Peyer's patch (tissue), 4 donors: Measurements from ENCODE around the gene PSMC3IP. TPM values are rescaled to one million over a fixed set of nuclear protein-coding genes. Genes with fewer than 3 reads are reported as not detected.

Experiments
- DNase-seq, 3 donors: peaks; one replicate each; pipeline ENCODE4 v3.0.0-alpha.2; 2017 to 2019
- H3K27ac ChIP-seq, 4 donors: fragments of 200-600 bp; sonication (generic); one replicate each; pipeline ENCODE4 v1.5.1; 2016 to 2019
- H3K27me3 ChIP-seq, 2 donors: fragments of 200-600 bp; sonication (generic); one replicate each; pipeline ENCODE4 v1.5.1; 2019
- H3K36me3 ChIP-seq, 3 donors: fragments of 200-600 bp; sonication (generic); one replicate each; pipeline ENCODE4 v1.5.1; 2016 to 2019
- H3K4me1 ChIP-seq, 4 donors: fragments of 200-600 bp; sonication (generic); one replicate each; pipeline ENCODE4 v1.5.1; 2016 to 2019
- H3K4me3 ChIP-seq, 4 donors: fragments of 200-600 bp; sonication (generic); 1 replicate in 3 of 4; 2 replicates in 1 of 4; pipeline ENCODE4 v1.5.1; 2016 to 2019; ENCODE audit warnings: mild to moderate bottlenecking in 1 of 4
- H3K9me3 ChIP-seq, 4 donors: fragments of 200-600 bp; sonication (generic); one replicate each; pipeline ENCODE4 v1.5.1; 2016 to 2019; ENCODE audit warnings: mild to moderate bottlenecking in 1 of 4
- CTCF ChIP-seq, 6 experiments: fragments of 450-650 bp in 4 of 6; fragments of 200-600 bp in 2 of 6; sonication (generic) in 1 of 6; IDR thresholded peaks; one replicate each; pipeline ENCODE4 v1.5.1; 2017 to 2019; ENCODE audit warnings: antibody characterized with exemption in 6 of 6, mild to moderate bottlenecking in 3 of 6, moderate library complexity in 1 of 6
- POLR2A ChIP-seq, 2 donors: fragments of 450-650 bp; IDR thresholded peaks; one replicate each; pipeline ENCODE4 v1.5.1; 2017; ENCODE audit warnings: antibody characterized with exemption in 2 of 2, mild to moderate bottlenecking in 2 of 2, moderate library complexity in 2 of 2
- total RNA-seq, 4 donors: library from RNA; depleted of rRNA; stranded (reverse); fragments of >200 nt; gene quantifications; one replicate each; pipeline ENCODE4 v1.1.0, GENCODE V29; 2016

The PSMC3IP gene
- total RNA-seq, 4 donors from 2014 or later, result 1.2 to 1.5 TPM; not detected in 2

- no peak for DNase-seq
Measured at GRCh38 chr17:42525221-42525620, 52.3 kb downstream of the PSMC3IP start.

GRCh38 chr17:42522798-42523278 is 54.7 kb downstream of the PSMC3IP start:
- H3K4me1 ChIP-seq, result peaks cover 0 to 70% (median 17%) of the 10 kb centered on the region in 4 donors
- H3K27ac ChIP-seq, result peak overlapping the region; percentile 68 to 95 (median 86)
- H3K36me3 ChIP-seq, result peaks cover 0 to 15% (median 0%) of the 10 kb centered on the region in 3 donors
- no peak for TF ChIP-seq POLR2A (IDR thresholded peaks at IDR 0.05)
- no peak for TF ChIP-seq CTCF (IDR thresholded peaks at IDR 0.05)
- no peak for DNase-seq
- no peak overlapping the region for H3K4me3 ChIP-seq
- no peaks in the 10 kb centered on the region for H3K27me3 ChIP-seq
- no peaks in the 10 kb centered on the region for H3K9me3 ChIP-seq

More at GRCh38 chr17:42525221-42525620, 52.3 kb downstream of the PSMC3IP start:
- no peak for TF ChIP-seq POLR2A (IDR thresholded peaks at IDR 0.05)
- TF ChIP-seq CTCF (IDR thresholded peaks at IDR 0.05), result no peak
- H3K4me1 ChIP-seq, result peaks cover 0 to 47% (median 10%) of the 10 kb centered on the region in 4 donors
- no peaks in the 10 kb centered on the region for H3K9me3 ChIP-seq
- H3K4me3 ChIP-seq, result no peak overlapping the region
- H3K36me3 ChIP-seq, result peaks cover 0 to 15% (median 0%) of the 10 kb centered on the region in 3 donors
- H3K27ac ChIP-seq, result no peak overlapping the region
- H3K27me3 ChIP-seq, result no peaks in the 10 kb centered on the region

Other genes with a start within 250 kb of the PSMC3IP start
- 100 to 1,000 TPM; 178 to 219 (median 191) TPM for gene STAT3, start 189.3 kb downstream of the PSMC3IP start, total RNA-seq
- 10 to 100 TPM; 16.3 to 94.9 (median 35.9) TPM for gene CAVIN1, start 154.5 kb downstream of the PSMC3IP start, total RNA-seq
- gene ATP6V0A1, start 118.9 kb downstream of the PSMC3IP start, total RNA-seq, result 100 to 1,000 TPM; 121 to 251 (median 204) TPM
- gene NAGLU, start 41.5 kb downstream of the PSMC3IP start, total RNA-seq, result 10 to 100 TPM; 12.4 to 79.2 (median 62.7) TPM
- gene HSD17B1, start 24.8 kb downstream of the PSMC3IP start, total RNA-seq, result 1 to 10 TPM in 2 of 4 donors, under 1 TPM in 1, not detected in 1; 0.94 to 3.9 (median 1.7) TPM
- 10 to 100 TPM; 42.1 to 95.4 (median 80.2) TPM for gene COASY, start 15.6 kb downstream of the PSMC3IP start, total RNA-seq
- gene MLX, start 10.6 kb downstream of the PSMC3IP start, total RNA-seq, result 100 to 1,000 TPM in 3 of 4 donors, 10 to 100 TPM in 1; 65.2 to 180 (median 133) TPM
- 10 to 100 TPM; 31.4 to 66.6 (median 55.8) TPM for gene RETREG3, start 31.6 kb upstream of the PSMC3IP start, total RNA-seq
- gene TUBG1, start 32.0 kb upstream of the PSMC3IP start, total RNA-seq, result 10 to 100 TPM; 19.8 to 64.4 (median 37.9) TPM
- gene TUBG2, start 81.6 kb upstream of the PSMC3IP start, total RNA-seq, result 10 to 100 TPM in 3 of 4 donors, 1 to 10 TPM in 1; 5.6 to 79.2 (median 16.6) TPM
- gene PLEKHH3, start 99.3 kb upstream of the PSMC3IP start, total RNA-seq, result 10 to 100 TPM in 2 of 4 donors, 1 to 10 TPM in 2; 3.5 to 14.0 (median 10.8) TPM
- 1 to 10 TPM in 1 of 4 donors, under 1 TPM in 1, not detected in 2; 0.40 to 2.8 TPM for gene CCR10, start 104.1 kb upstream of the PSMC3IP start, total RNA-seq
- gene CNTNAP1, start 104.8 kb upstream of the PSMC3IP start, total RNA-seq, result 1 to 10 TPM in 3 of 4 donors, under 1 TPM in 1; 0.35 to 5.0 (median 1.3) TPM
- gene EZH1, start 167.3 kb upstream of the PSMC3IP start, total RNA-seq, result 100 to 1,000 TPM in 1 of 4 donors, 10 to 100 TPM in 3; 33.5 to 120 (median 64.4) TPM
- 1 to 10 TPM; 2.3 to 9.9 (median 4.3) TPM for gene RAMP2, start 183.5 kb upstream of the PSMC3IP start, total RNA-seq
- 10 to 100 TPM; 34.7 to 82.1 (median 67.5) TPM for gene VPS25, start 195.7 kb upstream of the PSMC3IP start, total RNA-seq
- 10 to 100 TPM in 3 of 4 donors, 1 to 10 TPM in 1; 7.2 to 56.0 (median 28.7) TPM for gene WNK4, start 202.9 kb upstream of the PSMC3IP start, total RNA-seq
- 100 to 1,000 TPM in 3 of 4 donors, 10 to 100 TPM in 1; 68.5 to 156 (median 139) TPM for gene COA3, start 221.0 kb upstream of the PSMC3IP start, total RNA-seq
- not detected for gene CNTD1, start 221.1 kb upstream of the PSMC3IP start, total RNA-seq
- gene BECN1, start 246.6 kb upstream of the PSMC3IP start, total RNA-seq, result 100 to 1,000 TPM in 3 of 4 donors, 10 to 100 TPM in 1; 81.6 to 171 (median 122) TPM